Thyroid gland (tissue), 4 donors: ENCODE data around the gene DDC. TPM values are rescaled to one million over a fixed set of nuclear protein-coding genes. Genes with fewer than 3 reads are reported as not detected.

Source experiments
- DNase-seq, 2 donors: peaks; one replicate each; pipeline ENCODE4 v3.0.0-alpha.2; 2019
- H3K27ac ChIP-seq, 3 donors: fragments of 200-600 bp; sonication (generic); 1 replicate in 2 of 3; 2 replicates in 1 of 3; pipeline ENCODE4 v1.5.1; 2016 to 2019; ENCODE audit warnings: mild to moderate bottlenecking in 1 of 3, moderate library complexity in 1 of 3
- H3K27me3 ChIP-seq: fragments of 200-600 bp; sonication (generic); one replicate; pipeline ENCODE4 v1.5.1; 2019
- H3K36me3 ChIP-seq, 2 donors: fragments of 200-600 bp; sonication (generic); one replicate each; pipeline ENCODE4 v1.5.1; 2016 to 2019
- H3K4me1 ChIP-seq, 2 donors: fragments of 200-600 bp; sonication (generic); one replicate each; pipeline ENCODE4 v1.5.1; 2017 to 2019
- H3K4me3 ChIP-seq, 3 donors: fragments of 200-600 bp; sonication (generic); replicated peaks in 1 of 3; 1 replicate in 2 of 3; 2 replicates in 1 of 3; pipeline ENCODE4 v1.5.1; 2016; ENCODE audit warnings: mild to moderate bottlenecking in 1 of 3
- H3K9me3 ChIP-seq: fragments of 200-600 bp; sonication (generic); one replicate; pipeline ENCODE4 v1.5.1; 2017
- CTCF ChIP-seq, 6 experiments: fragments of 200-600 bp in 3 of 6; fragments of 450-650 bp in 3 of 6; sonication (generic) in 3 of 6; IDR thresholded peaks; one replicate each; pipeline ENCODE4 v1.5.1; 2016 to 2019; ENCODE audit warnings: antibody characterized with exemption in 6 of 6, mild to moderate bottlenecking in 2 of 6, inconsistent platforms in 1 of 6, moderate library complexity in 1 of 6
- POLR2A ChIP-seq, 2 donors: fragments of 450-650 bp; IDR thresholded peaks; one replicate each; pipeline ENCODE4 v1.6.1; 2017; ENCODE audit warnings: antibody characterized with exemption in 2 of 2, mild to moderate bottlenecking in 2 of 2, moderate library complexity in 1 of 2
- WGBS, 2 donors: methylation state at CpG; one replicate each; pipeline ENCODE4 v1.1.5; 2017; 5-methylcytosine and 5-hydroxymethylcytosine counted together
- intact Hi-C: fragments of 100-400 bp; cut with DNase I; formaldehyde crosslinking; loops from one replicate; pipeline ENCODE4 v1.15.1; 2023
- total RNA-seq, 4 donors: library from RNA; depleted of rRNA; stranded (reverse); fragments of >200 nt; gene quantifications; one replicate each; pipeline ENCODE4 v1.2.3, GENCODE V29; 2016

The DDC gene
- total RNA-seq, 4 donors from 2014 or later: 2.7 TPM; not detected in 3

GRCh38 chr7:50491943-50492342, 73.3 kb downstream of the DDC start:
- Histone ChIP-seq H3K36me3 (no peaks in the 10 kb centered on the region), H3K27me3 (no peaks in the 10 kb centered on the region), H3K27ac (no peak overlapping the region), H3K4me3 (no peak overlapping the region), H3K9me3 (no peaks in the 10 kb centered on the region), H3K4me1 (no peaks in the 10 kb centered on the region)
- intact Hi-C loops: no loop called here
- 82 to 89% methylated on average over 1 of the region's 1 CpG for WGBS, 2 donors
- no peak for DNase-seq
- TF ChIP-seq CTCF (IDR thresholded peaks at IDR 0.05) (no peak), POLR2A (IDR thresholded peaks at IDR 0.05) (no peak)

DNA sequence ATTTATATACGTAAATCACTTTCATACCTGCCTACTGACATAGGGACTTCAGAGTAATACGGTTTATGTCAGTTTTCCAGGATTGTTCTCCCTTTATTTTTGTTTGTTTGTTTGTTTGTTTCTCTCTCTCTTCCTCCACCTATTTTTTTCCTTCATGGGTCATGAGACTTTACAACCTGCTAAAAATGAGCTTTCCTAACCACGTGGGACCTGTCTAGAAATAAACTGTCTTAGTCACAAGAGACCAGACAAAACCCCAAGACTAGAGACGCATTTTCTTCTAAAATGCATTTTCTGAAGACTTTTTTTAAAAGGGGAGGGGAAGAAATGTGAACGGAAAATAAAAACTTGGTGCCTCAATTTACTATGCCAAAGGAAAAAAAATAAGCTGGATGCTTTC, 74.0 kb downstream of the DDC start:
- no peak overlapping the region for H3K4me3 ChIP-seq
- DNase-seq: no peak
- no peak overlapping the region for H3K27ac ChIP-seq
- no peaks in the 10 kb centered on the region for H3K27me3 ChIP-seq
- TF ChIP-seq POLR2A (IDR thresholded peaks at IDR 0.05) (no peak), CTCF (IDR thresholded peaks at IDR 0.05) (no peak)
- no peaks in the 10 kb centered on the region for H3K36me3 ChIP-seq
- WGBS, 2 donors: 59 to 68% methylated on average over 5 of the region's 5 CpGs
- H3K9me3 ChIP-seq: no peaks in the 10 kb centered on the region
- H3K4me1 ChIP-seq: no peaks in the 10 kb centered on the region
- intact Hi-C loops: no loop called here

DNA sequence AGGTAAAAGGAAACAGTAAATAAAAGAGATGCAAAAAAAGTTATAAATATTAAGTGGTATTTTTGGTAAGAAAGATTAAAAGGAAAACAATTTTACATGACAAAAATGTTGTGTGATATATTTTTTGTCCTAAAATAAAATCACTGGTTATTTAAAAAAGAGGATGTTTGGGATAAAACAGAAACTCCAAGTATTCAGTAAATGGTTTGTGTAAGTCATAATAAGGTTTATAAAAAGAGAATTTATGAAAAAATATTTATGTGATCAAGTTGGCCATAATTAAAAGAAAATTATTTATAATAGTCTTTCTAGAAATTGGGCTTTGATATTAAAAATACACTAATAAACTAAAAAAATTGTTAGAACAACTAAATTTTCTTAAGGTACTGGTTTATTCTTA, 76.8 kb downstream of the DDC start:
- no peaks in the 10 kb centered on the region for H3K4me1 ChIP-seq
- H3K4me3 ChIP-seq: no peak overlapping the region
- no peak for DNase-seq
- no peaks in the 10 kb centered on the region for H3K9me3 ChIP-seq
- H3K27ac ChIP-seq: no peak overlapping the region
- TF ChIP-seq POLR2A (IDR thresholded peaks at IDR 0.05) (no peak), CTCF (IDR thresholded peaks at IDR 0.05) (no peak)
- no peaks in the 10 kb centered on the region for H3K27me3 ChIP-seq
- intact Hi-C loops: no loop called here
- H3K36me3 ChIP-seq: no peaks in the 10 kb centered on the region

GRCh38 chr7:50486512-50486911, 78.7 kb downstream of the DDC start:
- Histone ChIP-seq H3K9me3 (no peaks in the 10 kb centered on the region), H3K4me1 (no peaks in the 10 kb centered on the region), H3K27ac (no peak overlapping the region), H3K36me3 (no peaks in the 10 kb centered on the region), H3K4me3 (no peak overlapping the region), H3K27me3 (no peaks in the 10 kb centered on the region)
- no peak for DNase-seq
- WGBS, 2 donors: 92 to 94% methylated on average over 1 of the region's 1 CpG
- intact Hi-C loops: no loop called here
- TF ChIP-seq CTCF (IDR thresholded peaks at IDR 0.05): no peak
- no peak for TF ChIP-seq POLR2A (IDR thresholded peaks at IDR 0.05)

DNA sequence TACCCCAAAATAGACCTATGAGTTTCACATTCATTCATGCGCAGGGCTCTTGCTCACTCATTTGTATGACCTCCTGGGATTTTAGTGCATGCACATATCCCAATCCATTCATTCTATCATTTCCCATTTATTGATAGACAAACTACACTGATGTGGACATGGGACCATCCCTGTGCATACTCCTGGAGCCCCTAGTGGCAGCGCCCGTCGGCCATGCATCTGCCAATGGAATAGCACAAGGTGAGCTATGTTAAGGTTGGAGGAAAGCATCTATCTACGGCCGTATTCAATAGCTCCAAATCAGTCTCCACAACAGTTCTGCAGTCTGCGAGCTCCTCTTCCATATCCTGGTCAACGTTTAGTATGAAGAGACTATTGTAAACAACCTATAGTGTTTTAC, 83.3 kb downstream of the DDC start:
- WGBS, 2 donors: 87% methylated on average over 8 of the region's 8 CpGs
- Histone ChIP-seq H3K4me1 (no peaks in the 10 kb centered on the region), H3K27ac (no peak overlapping the region), H3K27me3 (no peaks in the 10 kb centered on the region), H3K36me3 (no peaks in the 10 kb centered on the region), H3K9me3 (no peaks in the 10 kb centered on the region), H3K4me3 (no peak overlapping the region)
- TF ChIP-seq CTCF (IDR thresholded peaks at IDR 0.05) (no peak), POLR2A (IDR thresholded peaks at IDR 0.05) (no peak)
- DNase-seq: no peak
- intact Hi-C loops: no loop called here
